ENCODE measurements around the gene CAMTA1.

The CAMTA1 gene

GRCh38 chr1:7473223-7474142, 688.2 kb downstream of the CAMTA1 start:
- DNase-seq, result no peak

GRCh38 chr1:7474143-7474490, 688.9 kb downstream of the CAMTA1 start:
- no peak for DNase-seq

- no peak for DNase-seq
Measured at GRCh38 chr1:7474786-7475502, 689.7 kb downstream of the CAMTA1 start.

- no peak for DNase-seq
Measured at GRCh38 chr1:7475691-7476090, 690.4 kb downstream of the CAMTA1 start.

- DNase-seq, result no peak
Measured at GRCh38 chr1:7476402-7476801, 691.1 kb downstream of the CAMTA1 start.

GRCh38 chr1:7476861-7477547, 691.8 kb downstream of the CAMTA1 start:
- DNase-seq, result no peak

GRCh38 chr1:7477593-7477992, 692.3 kb downstream of the CAMTA1 start:
- DNase-seq, result no peak

GRCh38 chr1:7478142-7478790, 693.0 kb downstream of the CAMTA1 start:
- DNase-seq, result no peak

- no peak for DNase-seq
Measured at GRCh38 chr1:7478809-7479499, 693.7 kb downstream of the CAMTA1 start.

GRCh38 chr1:7479571-7479970, 694.3 kb downstream of the CAMTA1 start:
- no peak for DNase-seq

GRCh38 chr1:7481194-7481593, 695.9 kb downstream of the CAMTA1 start:
- no peak for DNase-seq

GRCh38 chr1:7482077-7482476, 696.8 kb downstream of the CAMTA1 start:
- no peak for DNase-seq

- no peak for DNase-seq
Measured at GRCh38 chr1:7482772-7483495, 697.7 kb downstream of the CAMTA1 start.

- DNase-seq, result no peak
Measured at GRCh38 chr1:7483634-7484383, 698.6 kb downstream of the CAMTA1 start.

GRCh38 chr1:7485086-7485780, 700.0 kb downstream of the CAMTA1 start:
- DNase-seq, result no peak

GRCh38 chr1:7485826-7486225, 700.6 kb downstream of the CAMTA1 start:
- no peak for DNase-seq

GRCh38 chr1:7487766-7488474, 702.7 kb downstream of the CAMTA1 start:
- DNase-seq, result no peak

GRCh38 chr1:7488475-7488842, 703.2 kb downstream of the CAMTA1 start:
- DNase-seq, result no peak

GRCh38 chr1:7489586-7489985, 704.3 kb downstream of the CAMTA1 start:
- DNase-seq, result no peak

- DNase-seq, result no peak
Measured at GRCh38 chr1:7490576-7490975, 705.3 kb downstream of the CAMTA1 start.

All from activated naive CD4-positive, alpha-beta T cell (primary cell).